ENCODE results near the gene RPS3. TPM values are rescaled to one million over a fixed set of nuclear protein-coding genes. Genes with fewer than 3 reads are reported as not detected.

The RPS3 gene
- total and polyA plus RNA-seq, 9 of the 15 experiments (the other 6 are each of a cell fraction or from before 2014, with no cell fraction given), result 2,700 to 5,771 (median 3,679) TPM

- TF ChIP-seq KHSRP (IDR thresholded peaks at IDR 0.05) (no peak), CTCF (IDR thresholded peaks at IDR 0.05 in 2 of 3, conservative IDR thresholded peaks at IDR 0.05 in 1 of 3; ENCODE audit: insufficient read depth in 2 of 3, low read depth in 1 of 3, low read length in 3 of 3) (no peak), JUN (IDR thresholded peaks at IDR 0.05; ENCODE audit: borderline replicate concordance, low read depth, low read length) (peak; percentile 55; the same call in 1 of the 2 replicates), JUN (CRISPR knock-in tag; IDR thresholded peaks at IDR 0.05; ENCODE audit: borderline replicate concordance) (peak; percentile 74; the same call in 1 of the 2 replicates), BCOR (IDR thresholded peaks at IDR 0.05) (0 out of 2 replicates have a peak, but pooled peaks have one; percentile 18), PHTF2 (CRISPR knock-in tag; IDR thresholded peaks at IDR 0.05) (no peak), ZBTB40 (IDR thresholded peaks at IDR 0.05) (peak; percentile 96), ZBTB40 (CRISPR knock-in tag; IDR thresholded peaks at IDR 0.05) (no peak), FOXJ2 (tag; IDR thresholded peaks at IDR 0.05) (no peak), HDAC2 (IDR thresholded peaks at IDR 0.05) (peak; percentile 44; the same call in 1 of the 2 replicates), NFE2 (IDR thresholded peaks at IDR 0.05; ENCODE audit: low read depth) (no peak), ZNF592 (IDR thresholded peaks at IDR 0.05) (no peak), GABPB1 (CRISPR knock-in tag; IDR thresholded peaks at IDR 0.05) (peak; percentile 97)
Observed at GRCh38 chr11:75399344-75400145, at the start of gene RPS3 (continued).

Measured in K562 (cell line).